Transverse colon (tissue), 3 donors: Measurements from ENCODE around the gene MRO.

ENCODE experiments used
- EP300 ChIP-seq: sonication (generic); formaldehyde crosslinking; IDR thresholded peaks from one replicate; pipeline ENCODE4 v1.6.1; 2017; ENCODE audit warnings: antibody characterized with exemption, low read depth
- POLR2A ChIP-seq: fragments of 450-650 bp; IDR thresholded peaks from one replicate; pipeline ENCODE4 v1.6.1; 2016; ENCODE audit warnings: antibody characterized with exemption, mild to moderate bottlenecking, moderate library complexity
- TF ChIP-seq, protein P1 (sequence below), 5 experiments: fragments of 200-600 bp in 3 of 5; fragments of 450-650 bp in 2 of 5; sonication (generic) in 3 of 5; IDR thresholded peaks; 1 replicate in 2 of 5; 2 replicates in 3 of 5; pipeline ENCODE4 v1.5.1; 2016 to 2017; ENCODE audit warnings: antibody characterized with exemption in 5 of 5, inconsistent platforms in 3 of 5, mild to moderate bottlenecking in 2 of 5, moderate library complexity in 1 of 5

DNA sequence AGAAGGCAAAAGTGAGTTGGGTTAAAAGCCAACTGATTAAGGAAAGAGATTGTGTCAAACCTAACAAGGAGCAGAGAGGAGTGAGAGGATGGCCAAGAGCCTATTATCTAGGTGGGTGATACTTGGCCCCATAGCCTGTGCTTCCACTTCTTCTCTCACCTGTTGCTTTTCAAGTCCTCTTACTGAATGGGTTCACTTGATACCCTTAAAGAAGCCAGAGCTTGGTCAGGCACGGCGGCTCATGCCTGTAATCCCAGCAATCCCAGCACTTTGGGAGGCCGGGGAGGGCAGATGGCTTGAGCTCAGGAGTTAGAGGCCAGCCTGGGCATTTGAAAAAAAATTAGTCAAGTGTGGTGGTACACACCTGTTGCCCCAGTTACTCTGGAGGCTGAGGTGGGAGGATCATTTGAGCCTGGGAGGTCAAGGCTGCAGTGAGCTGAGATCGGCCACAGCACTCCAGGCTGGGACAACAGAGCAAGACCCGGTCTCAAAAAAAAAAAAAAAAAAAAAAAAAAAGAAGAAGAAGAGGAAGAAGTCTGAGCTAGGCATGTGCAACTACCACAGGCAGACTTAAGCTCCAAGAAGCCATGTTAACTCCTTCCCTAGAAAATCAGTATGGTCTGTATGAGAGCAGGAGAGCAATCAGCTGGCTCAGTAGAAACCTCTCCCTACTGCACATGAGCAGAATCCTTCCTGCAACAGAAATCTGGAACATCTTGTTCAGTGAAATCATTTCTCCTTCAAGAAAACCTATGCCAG is 30.7 kb upstream of the MRO start:
- TF ChIP-seq EP300 (no peak), POLR2A (no peak)
- TF ChIP-seq, protein P1, sequence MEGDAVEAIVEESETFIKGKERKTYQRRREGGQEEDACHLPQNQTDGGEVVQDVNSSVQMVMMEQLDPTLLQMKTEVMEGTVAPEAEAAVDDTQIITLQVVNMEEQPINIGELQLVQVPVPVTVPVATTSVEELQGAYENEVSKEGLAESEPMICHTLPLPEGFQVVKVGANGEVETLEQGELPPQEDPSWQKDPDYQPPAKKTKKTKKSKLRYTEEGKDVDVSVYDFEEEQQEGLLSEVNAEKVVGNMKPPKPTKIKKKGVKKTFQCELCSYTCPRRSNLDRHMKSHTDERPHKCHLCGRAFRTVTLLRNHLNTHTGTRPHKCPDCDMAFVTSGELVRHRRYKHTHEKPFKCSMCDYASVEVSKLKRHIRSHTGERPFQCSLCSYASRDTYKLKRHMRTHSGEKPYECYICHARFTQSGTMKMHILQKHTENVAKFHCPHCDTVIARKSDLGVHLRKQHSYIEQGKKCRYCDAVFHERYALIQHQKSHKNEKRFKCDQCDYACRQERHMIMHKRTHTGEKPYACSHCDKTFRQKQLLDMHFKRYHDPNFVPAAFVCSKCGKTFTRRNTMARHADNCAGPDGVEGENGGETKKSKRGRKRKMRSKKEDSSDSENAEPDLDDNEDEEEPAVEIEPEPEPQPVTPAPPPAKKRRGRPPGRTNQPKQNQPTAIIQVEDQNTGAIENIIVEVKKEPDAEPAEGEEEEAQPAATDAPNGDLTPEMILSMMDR (IDR thresholded peaks at IDR 0.05): no peak
